ENCODE data around the gene SFR1. TPM values are rescaled to one million over a fixed set of nuclear protein-coding genes. Genes with fewer than 3 reads are reported as not detected.

Gene SFR1
- total RNA-seq, 1 experiment from 2014 or later: 17.6 TPM

- DNase-seq: no peak
- Histone ChIP-seq H3K27me3 (ENCODE audit: control insufficient read depth, insufficient read depth, low read length) (no peaks in the 10 kb centered on the region), H3K4me3 (ENCODE audit: insufficient read depth, low read depth, low read length) (peak overlapping the region; percentile 76), H3K36me3 (replicated peaks; ENCODE audit: control insufficient read depth, insufficient read depth, low read length) (no peaks in the 10 kb centered on the region)
Observed at GRCh38 chr10:104122225-104123107, 495 bp downstream of the SFR1 start.

GRCh38 chr10:104123397-104123796 lies 1.4 kb downstream of the SFR1 start:
- Histone ChIP-seq H3K36me3 (replicated peaks; ENCODE audit: control insufficient read depth, insufficient read depth, low read length) (no peaks in the 10 kb centered on the region), H3K27me3 (ENCODE audit: control insufficient read depth, insufficient read depth, low read length) (no peaks in the 10 kb centered on the region), H3K4me3 (ENCODE audit: insufficient read depth, low read depth, low read length) (no peak overlapping the region)
- no peak for DNase-seq

DNA sequence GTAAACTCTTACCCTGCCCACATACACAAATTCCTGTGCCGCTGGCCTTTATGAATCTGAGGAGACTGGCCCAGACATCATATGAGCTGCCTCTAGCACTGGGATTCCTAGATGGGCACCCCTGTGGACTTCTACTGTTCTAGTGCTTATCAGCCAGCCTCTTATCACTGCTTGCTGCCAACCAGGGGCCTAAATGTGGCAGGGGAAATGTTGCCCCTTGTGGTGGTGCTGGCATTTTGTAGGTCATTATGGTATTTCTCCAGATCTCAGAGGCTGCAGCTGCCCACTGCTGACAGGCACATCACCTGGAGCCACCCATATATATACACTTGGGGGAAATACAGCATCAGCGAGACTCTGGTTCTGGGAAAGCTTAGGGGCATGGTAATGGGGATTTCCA lies 5.4 kb downstream of the SFR1 start:
- Histone ChIP-seq H3K27me3 (ENCODE audit: control insufficient read depth, insufficient read depth, low read length) (no peaks in the 10 kb centered on the region), H3K4me3 (ENCODE audit: insufficient read depth, low read depth, low read length) (no peak overlapping the region), H3K36me3 (replicated peaks; ENCODE audit: control insufficient read depth, insufficient read depth, low read length) (no peaks in the 10 kb centered on the region)
- DNase-seq: peak; percentile 53

DNA sequence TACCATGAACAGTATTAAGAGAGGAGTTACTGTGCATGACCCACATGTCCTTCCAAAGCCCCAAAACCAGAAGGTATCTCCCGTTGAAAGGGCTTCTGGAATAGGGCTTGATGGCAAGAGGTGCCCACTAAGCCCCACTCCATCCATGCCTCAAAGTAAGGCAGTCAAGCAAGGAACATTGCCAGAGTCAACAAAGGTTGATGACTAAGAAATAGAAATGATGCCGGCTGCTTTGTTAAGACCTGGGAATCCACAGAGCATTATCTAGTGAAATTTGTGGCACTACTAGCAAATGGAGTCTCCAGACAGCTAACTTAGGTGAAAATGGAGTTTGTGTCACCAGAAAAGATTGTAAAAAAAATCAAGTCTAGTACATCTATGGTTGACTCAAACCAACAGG lies 6.2 kb downstream of the SFR1 start:
- Histone ChIP-seq H3K36me3 (replicated peaks; ENCODE audit: control insufficient read depth, insufficient read depth, low read length) (no peaks in the 10 kb centered on the region), H3K4me3 (ENCODE audit: insufficient read depth, low read depth, low read length) (no peak overlapping the region), H3K27me3 (ENCODE audit: control insufficient read depth, insufficient read depth, low read length) (no peaks in the 10 kb centered on the region)
- no peak for DNase-seq

DNA sequence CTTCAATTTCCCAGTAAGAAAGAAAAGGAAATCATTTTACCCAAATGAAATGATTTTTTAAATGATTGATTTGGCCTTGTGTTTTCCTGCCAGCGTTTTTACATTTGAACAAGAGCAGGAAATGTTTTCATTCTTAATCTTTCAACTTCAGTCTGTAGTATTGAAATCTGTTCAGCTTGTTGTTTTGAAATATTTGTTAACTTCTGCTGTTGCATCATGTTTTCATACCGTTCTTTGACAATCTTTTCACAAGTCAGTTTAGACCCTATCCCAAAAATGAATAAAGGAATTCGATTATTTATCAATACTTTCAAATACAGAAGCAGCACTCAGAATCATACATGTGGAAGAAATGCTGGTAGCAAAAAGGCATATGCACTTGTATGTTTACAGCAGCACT lies 8.1 kb downstream of the SFR1 start:
- no peak for DNase-seq
- Histone ChIP-seq H3K36me3 (replicated peaks; ENCODE audit: control insufficient read depth, insufficient read depth, low read length) (no peaks in the 10 kb centered on the region), H3K4me3 (ENCODE audit: insufficient read depth, low read depth, low read length) (no peak overlapping the region), H3K27me3 (ENCODE audit: control insufficient read depth, insufficient read depth, low read length) (no peaks in the 10 kb centered on the region)

- Histone ChIP-seq H3K36me3 (replicated peaks; ENCODE audit: control insufficient read depth, insufficient read depth, low read length) (no peaks in the 10 kb centered on the region), H3K27me3 (ENCODE audit: control insufficient read depth, insufficient read depth, low read length) (no peaks in the 10 kb centered on the region), H3K4me3 (ENCODE audit: insufficient read depth, low read depth, low read length) (no peak overlapping the region)
- no peak for DNase-seq
Observed at GRCh38 chr10:104138131-104138530, 16.2 kb downstream of the SFR1 start.

DNA sequence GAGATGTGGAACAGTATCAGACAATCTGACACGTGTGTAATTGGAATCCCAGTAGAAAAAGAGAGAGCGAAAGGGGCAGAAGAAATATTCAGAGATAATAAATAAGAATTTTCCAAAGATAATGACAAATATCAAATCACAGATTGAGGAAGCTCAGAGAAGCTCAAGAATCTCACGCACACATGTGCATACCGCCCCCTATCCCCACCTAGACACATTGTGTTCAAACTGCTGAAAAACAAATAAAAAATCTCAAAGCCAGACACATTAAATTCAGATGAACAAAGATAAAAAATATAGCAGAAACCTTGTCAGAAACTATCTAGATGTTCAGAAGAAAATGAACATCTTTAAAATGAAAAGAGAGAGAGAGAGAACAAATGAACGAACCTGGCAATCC lies 17.2 kb downstream of the SFR1 start:
- no peaks in the 10 kb centered on the region for H3K27me3 ChIP-seq (ENCODE audit: control insufficient read depth, insufficient read depth, low read length)
- no peak overlapping the region for H3K4me3 ChIP-seq (ENCODE audit: insufficient read depth, low read depth, low read length)
- H3K36me3 ChIP-seq (replicated peaks; ENCODE audit: control insufficient read depth, insufficient read depth, low read length): no peaks in the 10 kb centered on the region
- peak; percentile 17 for DNase-seq

DNA sequence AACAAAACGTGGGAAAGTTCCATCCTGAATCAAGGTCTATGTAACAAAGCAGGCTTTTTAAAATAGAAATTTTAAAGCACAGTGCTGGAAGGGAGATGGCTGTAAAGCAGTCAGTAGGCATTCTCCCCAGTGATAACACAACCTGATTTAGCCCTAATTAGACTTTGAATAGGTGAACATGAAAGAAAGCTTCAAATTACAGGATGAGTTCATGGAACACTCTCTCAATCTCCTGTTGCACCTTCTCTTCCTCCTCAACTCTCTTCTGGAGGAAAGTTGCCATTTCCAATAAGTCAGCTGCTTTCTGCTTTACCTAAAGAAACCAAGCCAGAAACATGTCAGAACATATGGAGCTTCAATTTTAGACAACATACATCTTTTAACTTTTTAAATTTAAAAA lies 20.1 kb downstream of the SFR1 start:
- Histone ChIP-seq H3K27me3 (ENCODE audit: control insufficient read depth, insufficient read depth, low read length) (no peaks in the 10 kb centered on the region), H3K36me3 (replicated peaks; ENCODE audit: control insufficient read depth, insufficient read depth, low read length) (no peaks in the 10 kb centered on the region), H3K4me3 (ENCODE audit: insufficient read depth, low read depth, low read length) (no peak overlapping the region)
- DNase-seq: peak; percentile 33

DNA sequence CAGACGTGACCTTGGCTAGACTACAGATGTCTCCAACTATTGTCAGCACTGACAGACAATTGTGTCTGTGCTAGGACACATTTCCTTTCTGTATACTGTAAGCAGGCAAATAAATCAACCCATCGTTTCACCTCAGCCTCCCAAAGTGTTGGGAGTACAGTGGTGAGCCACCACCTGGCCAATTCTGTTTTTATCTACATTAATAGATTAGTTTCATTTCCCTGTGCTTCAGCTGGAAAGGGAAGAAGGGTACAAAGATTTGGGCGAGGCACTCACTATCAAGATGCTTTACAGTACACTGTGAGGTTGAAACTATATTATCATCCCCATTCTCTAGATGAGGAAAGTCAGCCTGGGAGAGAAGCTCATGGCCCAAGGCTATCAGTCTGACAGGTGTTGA lies 21.9 kb downstream of the SFR1 start:
- no peak for DNase-seq
- Histone ChIP-seq H3K4me3 (ENCODE audit: insufficient read depth, low read depth, low read length) (no peak overlapping the region), H3K36me3 (replicated peaks; ENCODE audit: control insufficient read depth, insufficient read depth, low read length) (no peaks in the 10 kb centered on the region), H3K27me3 (ENCODE audit: control insufficient read depth, insufficient read depth, low read length) (no peaks in the 10 kb centered on the region)

DNA sequence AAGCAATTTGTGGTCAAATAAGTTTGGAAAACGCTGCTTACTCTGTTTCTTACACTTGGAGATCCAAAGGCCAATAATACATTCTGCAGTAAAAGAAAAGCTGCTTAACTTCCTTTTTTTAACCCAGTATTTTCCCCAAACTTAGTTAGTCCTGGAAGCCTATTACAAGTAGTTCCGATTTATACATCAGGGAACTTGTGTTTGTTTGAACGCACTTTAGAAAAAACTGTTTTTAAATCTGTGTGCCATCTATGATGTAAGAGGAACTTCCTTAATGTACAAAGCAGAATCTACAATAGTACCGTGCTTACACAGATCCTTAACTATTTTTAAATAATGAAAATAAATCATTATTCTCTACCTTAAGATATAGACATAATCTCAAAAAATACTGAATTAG lies 23.0 kb downstream of the SFR1 start:
- DNase-seq: no peak
- H3K4me3 ChIP-seq (ENCODE audit: insufficient read depth, low read depth, low read length): no peak overlapping the region
- H3K27me3 ChIP-seq (ENCODE audit: control insufficient read depth, insufficient read depth, low read length): no peaks in the 10 kb centered on the region
- no peaks in the 10 kb centered on the region for H3K36me3 ChIP-seq (replicated peaks; ENCODE audit: control insufficient read depth, insufficient read depth, low read length)

GRCh38 chr10:104146882-104147281 lies 24.9 kb downstream of the SFR1 start:
- no peak for DNase-seq
- Histone ChIP-seq H3K36me3 (replicated peaks; ENCODE audit: control insufficient read depth, insufficient read depth, low read length) (no peaks in the 10 kb centered on the region), H3K4me3 (ENCODE audit: insufficient read depth, low read depth, low read length) (no peak overlapping the region), H3K27me3 (ENCODE audit: control insufficient read depth, insufficient read depth, low read length) (no peaks in the 10 kb centered on the region)

DNA sequence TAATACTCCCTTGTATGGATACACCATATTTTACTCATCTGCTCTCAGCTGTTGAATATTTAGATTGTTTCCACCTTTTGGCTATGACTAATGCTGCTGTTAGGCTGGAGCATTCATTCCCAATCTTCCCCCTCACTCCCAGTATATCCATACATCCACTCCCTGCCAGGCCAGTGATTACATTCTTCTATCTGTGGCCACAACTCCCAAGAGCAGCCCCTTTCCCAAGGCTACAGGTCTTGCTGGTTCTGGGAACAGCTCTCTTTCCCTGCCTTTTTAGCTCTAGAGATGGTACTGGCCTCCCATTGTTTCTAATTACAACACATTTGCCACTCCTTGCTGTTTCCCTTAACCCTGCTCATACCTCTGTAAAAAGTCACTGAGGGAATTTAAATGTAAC lies 28.2 kb downstream of the SFR1 start:
- H3K36me3 ChIP-seq (replicated peaks; ENCODE audit: control insufficient read depth, insufficient read depth, low read length): no peaks in the 10 kb centered on the region
- no peaks in the 10 kb centered on the region for H3K27me3 ChIP-seq (ENCODE audit: control insufficient read depth, insufficient read depth, low read length)
- DNase-seq: no peak
- no peak overlapping the region for H3K4me3 ChIP-seq (ENCODE audit: insufficient read depth, low read depth, low read length)

GRCh38 chr10:104151737-104152136 lies 29.8 kb downstream of the SFR1 start:
- no peaks in the 10 kb centered on the region for H3K27me3 ChIP-seq (ENCODE audit: control insufficient read depth, insufficient read depth, low read length)
- DNase-seq: no peak
- H3K36me3 ChIP-seq (replicated peaks; ENCODE audit: control insufficient read depth, insufficient read depth, low read length): no peaks in the 10 kb centered on the region
- no peak overlapping the region for H3K4me3 ChIP-seq (ENCODE audit: insufficient read depth, low read depth, low read length)

DNA sequence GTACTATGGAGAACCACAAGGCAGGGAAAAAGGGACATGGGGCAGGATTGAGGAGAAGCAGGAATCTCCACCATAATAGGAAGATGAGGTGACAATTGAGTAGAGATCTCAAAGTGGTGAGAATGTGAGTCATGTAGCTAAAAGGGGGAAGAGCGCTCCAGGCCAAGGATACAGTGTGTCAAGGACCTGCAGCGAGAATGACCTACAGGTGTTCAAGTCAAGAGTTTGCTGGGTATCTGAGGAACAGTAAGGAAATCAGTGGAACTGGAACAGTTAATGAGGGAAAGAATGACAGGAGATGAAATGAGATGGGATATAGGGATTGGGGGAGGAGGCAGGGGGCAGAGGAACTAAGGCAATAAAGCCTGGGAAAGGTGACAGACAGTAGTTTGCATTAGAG lies 33.6 kb downstream of the SFR1 start:
- no peak for DNase-seq
- no peak overlapping the region for H3K4me3 ChIP-seq (ENCODE audit: insufficient read depth, low read depth, low read length)
- H3K36me3 ChIP-seq (replicated peaks; ENCODE audit: control insufficient read depth, insufficient read depth, low read length): no peaks in the 10 kb centered on the region
- H3K27me3 ChIP-seq (ENCODE audit: control insufficient read depth, insufficient read depth, low read length): no peaks in the 10 kb centered on the region

DNA sequence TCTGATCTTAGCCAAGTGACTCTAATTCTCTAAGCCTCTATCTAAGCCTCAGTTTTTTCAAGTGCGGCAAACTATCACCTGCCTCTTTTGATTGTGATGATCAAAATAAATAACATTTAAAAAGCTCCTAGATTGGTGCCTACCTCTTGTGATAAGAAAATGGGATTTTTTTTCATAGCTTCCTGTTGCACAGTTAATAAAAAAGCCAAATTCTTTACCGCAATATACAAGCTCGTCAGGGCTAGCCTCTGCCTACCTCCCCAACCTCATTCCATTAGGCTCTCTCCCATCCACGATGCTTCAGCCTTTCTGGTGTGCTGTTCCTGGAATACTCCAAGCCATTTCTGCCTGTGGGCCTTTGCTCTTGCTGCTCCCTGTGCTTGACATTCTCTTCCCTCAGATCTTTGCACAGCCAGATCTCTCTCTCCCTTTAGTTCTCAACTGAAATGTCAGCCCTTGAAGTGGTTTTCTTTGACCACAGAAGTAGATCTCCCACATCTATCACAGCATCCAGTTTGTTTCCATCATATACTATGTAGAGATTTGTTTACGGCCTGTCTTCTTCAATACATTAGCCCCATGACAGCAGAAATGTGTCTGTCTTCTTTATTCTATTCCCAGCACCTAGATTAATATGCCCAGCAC lies 48.8 kb downstream of the SFR1 start:
- Histone ChIP-seq H3K27me3 (ENCODE audit: control insufficient read depth, insufficient read depth, low read length) (no peaks in the 10 kb centered on the region), H3K4me3 (ENCODE audit: insufficient read depth, low read depth, low read length) (no peak overlapping the region), H3K36me3 (replicated peaks; ENCODE audit: control insufficient read depth, insufficient read depth, low read length) (no peaks in the 10 kb centered on the region)
- DNase-seq: no peak
